NCI-H774 (cell line): ENCODE data around the gene LYRM1.
A peak's percentile ranks its signal among the peaks of the same experiment; 100 is the strongest.

ENCODE experiments used
- DNase-seq: peaks from one replicate; lab custom pipeline; 2025; lab: John Stamatoyannopoulos, UW

LYRM1 gene

DNA sequence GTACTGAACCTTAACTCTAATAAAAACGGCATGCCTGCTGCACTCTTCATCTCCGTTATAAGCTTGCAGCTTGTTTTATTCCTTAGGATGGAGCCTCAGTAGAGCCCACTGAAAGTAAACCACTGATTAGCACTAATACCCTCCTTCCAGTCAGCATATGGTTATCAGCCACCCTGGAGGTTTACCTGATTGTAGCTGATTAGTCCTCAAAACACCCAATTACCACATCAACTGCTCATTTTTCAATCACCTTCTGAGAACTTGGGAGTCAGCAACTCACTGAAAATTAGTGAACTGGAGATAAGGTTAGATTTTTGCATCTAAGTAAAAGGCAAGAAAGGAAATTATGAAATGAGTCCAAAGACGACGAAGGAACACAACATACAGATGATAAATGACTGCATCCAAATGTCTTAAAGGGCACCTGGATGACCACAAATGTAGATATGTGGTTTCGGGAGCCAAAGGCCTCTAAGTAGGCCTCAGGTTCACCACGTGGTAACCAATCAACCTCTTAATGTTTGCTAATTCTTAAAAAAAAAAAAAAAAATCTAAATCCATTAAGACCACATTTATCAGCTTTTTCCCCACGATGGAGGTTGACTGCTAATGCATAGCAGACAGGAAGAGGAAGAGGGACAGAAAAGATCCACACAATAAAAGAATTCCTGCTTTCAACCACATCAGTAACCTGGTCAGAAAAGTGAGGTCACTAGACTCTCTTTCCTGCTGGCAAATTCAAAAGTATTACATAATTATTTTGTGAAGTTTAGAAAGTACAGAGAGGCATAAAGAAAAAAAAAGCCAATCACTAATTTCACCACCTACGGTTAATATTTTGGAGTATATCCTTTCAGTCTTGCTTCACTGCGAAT is 28.4 kb upstream of the LYRM1 start:
- no peak for DNase-seq

GRCh38 chr16:20873331-20873730 is 27.2 kb upstream of the LYRM1 start:
- DNase-seq, result no peak

DNA sequence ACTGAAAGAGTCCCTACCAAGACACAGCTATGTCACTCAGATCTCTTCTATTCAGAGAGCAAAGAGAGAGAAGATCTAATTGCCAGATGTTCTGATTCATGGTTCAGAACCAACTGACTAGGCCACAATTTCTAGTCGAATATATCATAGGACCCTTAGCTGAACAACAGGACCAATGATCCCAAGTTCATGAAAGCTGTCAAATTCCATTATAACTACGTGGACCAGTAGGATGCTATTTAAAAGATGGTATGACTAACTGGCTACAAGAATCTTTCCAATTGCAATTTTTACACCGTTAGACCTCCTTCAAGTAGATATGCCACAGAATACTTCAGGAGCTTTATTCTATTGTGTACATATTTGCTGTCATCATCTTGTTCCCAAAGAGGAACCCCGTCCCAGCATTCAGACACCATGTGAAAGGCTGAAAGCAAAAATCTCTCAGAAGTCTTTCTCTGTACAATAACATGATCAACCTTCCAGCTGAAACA is 26.4 kb upstream of the LYRM1 start:
- DNase-seq, result no peak

- no peak for DNase-seq
Measured at GRCh38 chr16:20875355-20875650, 25.3 kb upstream of the LYRM1 start.

GRCh38 chr16:20878682-20879147 is 21.9 kb upstream of the LYRM1 start:
- DNase-seq, result no peak

GRCh38 chr16:20879175-20880040 is 21.2 kb upstream of the LYRM1 start:
- no peak for DNase-seq

- no peak for DNase-seq
Measured at GRCh38 chr16:20880867-20881502, 19.6 kb upstream of the LYRM1 start.

- no peak for DNase-seq
Measured at GRCh38 chr16:20881503-20881878, 19.1 kb upstream of the LYRM1 start.

DNA sequence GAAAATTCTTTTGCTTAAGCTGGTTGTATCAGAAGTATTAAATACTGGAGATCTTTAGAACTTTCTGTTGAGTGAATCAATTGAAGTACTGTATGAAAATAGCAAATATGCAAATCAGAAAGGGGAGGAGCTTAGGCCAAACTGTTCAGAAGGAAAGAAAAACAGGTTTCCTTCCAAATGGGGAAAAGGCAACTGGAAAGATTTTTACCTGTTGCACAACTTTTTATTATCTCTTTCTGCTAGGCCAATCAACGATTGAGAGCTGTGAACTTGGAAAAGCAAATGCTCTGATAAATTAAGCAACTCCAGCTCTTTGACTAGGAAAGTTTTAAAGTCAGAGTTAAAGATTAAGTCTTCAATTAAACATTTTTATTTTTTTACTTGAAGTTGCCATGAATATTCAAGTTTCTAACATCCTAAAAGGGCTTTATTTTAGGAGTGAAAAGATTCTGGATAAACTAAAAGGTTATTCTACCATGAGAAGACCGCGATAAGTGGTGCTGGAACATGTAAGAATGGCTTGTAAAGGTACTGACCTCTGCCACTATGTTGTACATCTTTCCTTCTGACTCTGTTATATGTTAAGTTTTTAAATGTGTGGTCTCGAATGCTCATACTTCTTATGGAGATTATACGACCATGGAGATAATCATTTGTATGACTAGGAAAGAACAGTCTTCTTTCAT is 16.9 kb upstream of the LYRM1 start:
- no peak for DNase-seq

DNA sequence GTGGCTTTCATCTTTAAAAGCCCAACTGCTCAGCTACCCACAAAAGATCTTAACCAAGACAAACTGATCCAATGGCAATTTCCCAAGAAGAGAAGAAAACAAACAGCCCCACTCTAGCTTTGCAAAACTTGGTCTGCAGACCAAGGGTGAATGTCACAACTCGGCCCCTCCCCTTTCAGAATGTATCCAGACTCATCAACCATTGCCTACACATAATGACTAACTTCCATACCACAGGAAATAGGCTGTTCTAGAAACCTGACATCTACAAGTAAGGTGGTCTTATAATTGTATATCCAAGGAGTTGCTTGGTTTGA is 16.4 kb upstream of the LYRM1 start:
- no peak for DNase-seq

DNA sequence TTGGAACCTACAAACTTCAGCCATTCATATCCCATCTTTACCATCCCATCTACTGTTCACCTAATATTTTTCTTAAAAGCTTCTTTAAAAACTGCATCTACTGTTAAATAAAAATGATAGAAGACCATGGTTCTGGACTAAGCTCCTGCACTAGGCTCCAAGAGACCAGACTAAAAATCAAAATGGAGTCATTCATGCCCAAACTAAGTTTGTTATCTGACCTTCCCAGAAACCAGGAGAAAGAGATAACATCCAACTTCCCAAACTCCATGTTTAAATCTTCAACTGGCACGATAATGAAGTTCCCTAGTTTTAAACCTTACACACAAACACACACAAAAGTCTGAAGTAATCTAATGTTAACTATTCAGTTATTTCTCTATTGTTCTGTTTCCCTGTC is 14.3 kb upstream of the LYRM1 start:
- no peak for DNase-seq

- DNase-seq, result no peak
Measured at GRCh38 chr16:20887207-20887606, 13.4 kb upstream of the LYRM1 start.

DNA sequence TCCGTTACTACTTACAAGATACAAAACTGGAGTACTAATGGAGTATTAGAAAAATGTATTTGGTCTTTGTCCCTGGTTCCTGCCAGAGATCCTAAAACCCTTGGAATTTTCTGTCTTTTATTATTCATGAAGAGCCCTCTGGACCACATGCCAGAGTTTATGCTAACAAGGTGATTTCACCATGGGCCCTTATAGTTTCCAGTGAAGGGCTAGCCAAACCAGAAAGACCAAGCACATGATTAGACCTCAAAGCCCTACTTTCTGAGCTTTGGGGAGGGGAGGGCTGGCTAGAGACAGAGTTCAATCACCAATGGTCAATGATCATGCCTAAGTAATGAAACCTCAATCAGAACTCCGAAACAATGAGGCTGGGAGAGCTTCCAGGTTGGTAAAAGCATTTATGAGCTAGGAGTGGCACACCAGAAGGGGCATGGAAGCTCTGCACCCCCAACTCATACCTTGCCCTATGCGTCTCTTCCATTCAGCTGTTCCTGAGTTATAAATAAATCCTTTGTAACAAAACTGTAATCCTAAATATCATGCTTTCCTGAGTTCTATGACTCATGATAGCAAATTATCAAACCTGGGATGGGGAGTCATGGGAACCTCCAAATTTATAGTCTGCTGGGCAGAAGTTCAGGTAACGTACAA is 10.8 kb upstream of the LYRM1 start:
- DNase-seq, result no peak

GRCh38 chr16:20894388-20894787 is 6.2 kb upstream of the LYRM1 start:
- no peak for DNase-seq

DNA sequence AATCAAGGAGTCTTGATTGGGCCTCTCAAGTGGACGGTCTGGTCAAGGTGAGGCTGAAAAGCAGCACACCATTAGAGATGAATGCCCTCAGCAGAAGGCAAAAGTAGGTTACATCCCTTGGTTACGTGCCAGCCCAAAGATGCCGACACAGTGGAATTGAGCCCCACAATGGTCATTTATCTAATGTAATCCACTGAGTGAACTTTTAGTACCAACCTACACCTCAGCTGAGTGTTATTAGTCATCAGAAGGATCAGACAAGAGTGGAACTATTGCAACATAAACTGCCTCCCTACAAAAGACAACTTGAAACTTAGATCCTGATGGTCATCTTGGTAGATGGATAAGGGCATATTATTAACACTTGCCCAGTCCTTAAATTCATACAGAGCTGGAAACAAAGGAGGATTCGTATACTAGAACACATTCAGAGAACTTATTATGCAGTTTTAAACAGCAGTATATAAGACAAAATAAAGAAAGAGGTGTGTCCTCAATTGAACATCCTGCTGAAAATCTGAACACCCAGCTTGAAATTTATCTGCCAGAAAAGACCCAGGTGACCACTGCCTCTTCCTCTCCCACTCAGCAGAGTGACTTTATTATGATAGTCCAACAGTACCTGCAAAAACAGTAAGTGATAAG is 3.2 kb upstream of the LYRM1 start:
- no peak for DNase-seq

DNA sequence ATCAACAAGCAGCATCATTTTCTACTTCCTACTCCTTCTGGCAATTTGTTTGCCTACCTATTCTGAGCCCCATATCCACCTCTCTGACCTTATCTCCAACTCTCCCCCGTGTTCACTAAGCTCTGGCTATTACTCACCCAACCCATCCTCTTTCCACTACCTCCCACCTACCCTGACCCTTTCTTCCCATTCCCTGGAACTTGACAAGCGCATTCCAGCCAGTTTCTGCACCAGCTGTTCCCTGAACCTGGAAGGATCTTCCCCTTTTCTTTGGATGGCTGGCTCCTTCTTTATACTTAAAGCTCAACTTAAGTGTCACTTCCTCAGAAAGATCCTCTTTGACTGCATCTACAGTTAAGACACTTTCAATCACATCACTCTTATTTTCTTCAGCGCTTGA is 2.6 kb upstream of the LYRM1 start:
- DNase-seq, result no peak

DNA sequence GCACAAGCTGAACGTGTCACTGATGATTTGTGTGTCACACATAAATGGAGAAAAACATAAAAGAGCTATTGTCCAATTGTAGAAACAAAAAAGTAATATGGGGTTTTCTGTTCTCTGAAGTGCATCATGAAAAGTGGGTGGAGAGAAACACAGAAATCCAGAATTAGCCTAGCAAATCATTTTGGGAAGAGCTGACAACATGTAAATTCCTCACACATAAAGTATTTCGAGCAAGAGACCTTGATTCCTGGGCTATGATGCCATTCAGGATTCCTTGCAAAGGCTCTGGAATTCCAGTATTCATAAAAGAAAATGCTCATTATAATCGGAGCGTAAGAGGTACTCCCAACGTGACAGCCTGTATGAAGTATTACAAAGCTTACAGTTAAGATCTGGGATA is 1.5 kb upstream of the LYRM1 start:
- DNase-seq, result no peak

GRCh38 chr16:20899477-20900298 is 883 bp upstream of the LYRM1 start:
- DNase-seq, result no peak

GRCh38 chr16:20901068-20901435 is 481 bp downstream of the LYRM1 start:
- no peak for DNase-seq

DNA sequence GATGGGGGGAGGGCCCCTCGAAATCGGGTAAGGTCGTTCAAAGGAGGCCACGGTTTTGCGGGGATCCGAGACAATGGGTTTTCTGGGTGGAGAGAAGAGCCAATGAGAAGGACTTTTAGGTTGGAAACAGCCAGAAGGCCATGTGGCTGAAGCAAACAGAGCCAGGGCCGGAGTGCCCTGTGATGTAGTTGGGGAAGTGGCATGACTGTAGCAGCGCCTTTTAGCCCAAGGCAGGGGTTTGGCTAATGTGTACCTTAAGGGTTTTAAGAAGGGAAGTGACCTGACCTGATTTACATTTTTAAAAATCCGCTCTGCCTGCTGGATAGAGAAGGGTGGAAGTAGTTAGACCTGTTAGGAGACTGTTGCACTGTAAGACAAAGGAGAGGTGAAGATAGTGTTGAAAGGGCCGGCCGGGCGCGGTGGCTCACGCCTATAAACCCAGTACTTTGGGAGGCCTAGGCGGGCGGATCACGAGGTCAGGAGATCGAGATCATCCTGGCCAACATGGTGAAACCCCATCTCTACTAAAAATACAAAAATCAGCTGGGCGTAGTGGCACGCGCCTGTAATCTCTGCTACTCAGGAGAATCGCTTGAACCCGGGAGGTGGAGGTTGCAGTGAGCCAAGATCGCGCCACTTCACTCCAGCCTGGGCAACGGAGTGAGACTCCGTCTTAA is 1.0 kb downstream of the LYRM1 start:
- peak; percentile 39 for DNase-seq
